Measurements from ENCODE around the gene VSTM2B. TPM values are rescaled to one million over a fixed set of nuclear protein-coding genes. Genes with fewer than 3 reads are reported as not detected.

Gene VSTM2B
- total and polyA plus RNA-seq, 7 donors: 0.41 TPM; not detected in 6

GRCh38 chr19:29497686-29498436, 27.9 kb upstream of the VSTM2B start:
- peak; percentile 42 for DNase-seq
- intact Hi-C loops (cut with DNase I): no loop called here
- no peak overlapping the region for H3K27ac ChIP-seq
- no peaks in the 10 kb centered on the region for H3K36me3 ChIP-seq
- WGBS, 2 donors: 72 to 78% methylated on average over 12 of the region's 12 CpGs
- no peak overlapping the region for H3K4me3 ChIP-seq
- no peaks in the 10 kb centered on the region for H3K9me3 ChIP-seq
- no peak for TF ChIP-seq POLR2AphosphoS5 (IDR thresholded peaks at IDR 0.05)
- no peak for TF ChIP-seq EP300 (IDR thresholded peaks at IDR 0.05)
- TF ChIP-seq POLR2A (IDR thresholded peaks at IDR 0.05): no peak
- TF ChIP-seq CTCF (IDR thresholded peaks at IDR 0.05): no peak
- no peaks in the 10 kb centered on the region for H3K27me3 ChIP-seq
- H3K4me1 ChIP-seq: peaks cover 0 to 4% (median 0%) of the 10 kb centered on the region in 4 donors

GRCh38 chr19:29499261-29499920, 26.4 kb upstream of the VSTM2B start:
- intact Hi-C loops (cut with DNase I): no loop called here

GRCh38 chr19:29499921-29500590, 25.7 kb upstream of the VSTM2B start:
- no peaks in the 10 kb centered on the region for H3K4me1 ChIP-seq
- H3K27me3 ChIP-seq: no peaks in the 10 kb centered on the region
- peak; percentile 56 for DNase-seq
- intact Hi-C loops (cut with DNase I): no loop called here
- TF ChIP-seq CTCF (IDR thresholded peaks at IDR 0.05) (no peak), POLR2AphosphoS5 (IDR thresholded peaks at IDR 0.05) (no peak), EP300 (IDR thresholded peaks at IDR 0.05) (no peak), POLR2A (IDR thresholded peaks at IDR 0.05) (no peak)
- no peak overlapping the region for H3K27ac ChIP-seq
- H3K9me3 ChIP-seq: no peaks in the 10 kb centered on the region
- H3K36me3 ChIP-seq: no peaks in the 10 kb centered on the region
- no peak overlapping the region for H3K4me3 ChIP-seq
- WGBS, 2 donors: 83 to 89% methylated on average over 18 of the region's 18 CpGs

More at GRCh38 chr19:29499261-29499920, 26.4 kb upstream of the VSTM2B start:
- Histone ChIP-seq H3K4me1 (no peaks in the 10 kb centered on the region), H3K9me3 (no peaks in the 10 kb centered on the region), H3K27me3 (no peaks in the 10 kb centered on the region), H3K36me3 (no peaks in the 10 kb centered on the region), H3K27ac (no peak overlapping the region), H3K4me3 (no peak overlapping the region)
- peak; percentile 53 for DNase-seq
- TF ChIP-seq POLR2AphosphoS5 (IDR thresholded peaks at IDR 0.05) (no peak), CTCF (IDR thresholded peaks at IDR 0.05) (no peak), EP300 (IDR thresholded peaks at IDR 0.05) (no peak), POLR2A (IDR thresholded peaks at IDR 0.05) (no peak)
- WGBS, 2 donors: 75 to 79% methylated on average over 14 of the region's 14 CpGs

DNA sequence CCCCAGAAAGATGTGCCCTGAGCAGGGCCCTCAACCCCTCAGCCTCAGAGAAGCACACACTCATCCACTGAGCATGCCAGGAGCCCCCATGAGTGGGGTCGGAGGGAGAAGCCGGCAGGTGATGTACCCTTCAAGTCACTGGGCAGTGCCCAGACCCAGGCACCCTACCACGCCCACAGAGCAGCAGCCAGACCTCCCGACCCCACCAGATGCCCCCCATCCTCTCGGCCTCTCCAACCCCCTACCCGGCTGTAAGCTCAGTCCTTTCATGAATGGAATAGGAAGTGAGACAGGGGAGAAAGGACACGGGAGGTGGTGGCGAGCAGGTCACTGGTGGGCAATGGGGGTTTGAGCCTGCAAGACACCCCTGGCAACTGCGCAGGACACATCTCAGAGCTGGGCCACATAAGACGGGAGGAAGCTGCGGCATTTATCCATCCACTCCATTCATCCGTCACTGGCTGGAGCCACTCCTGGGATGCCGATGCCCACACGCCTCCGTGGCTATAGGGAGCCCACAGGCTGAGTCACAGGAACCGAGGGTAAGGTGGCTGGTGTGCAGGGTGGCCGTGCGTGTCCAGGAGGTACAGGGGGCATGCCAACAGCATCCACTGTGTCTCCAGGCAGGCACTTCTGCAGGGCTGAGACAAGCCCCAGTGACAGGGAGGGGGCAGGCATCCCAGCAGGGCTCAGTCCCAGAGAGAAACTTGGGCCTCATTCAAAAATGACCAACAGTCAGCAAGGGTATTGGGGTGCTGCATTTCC, 23.8 kb upstream of the VSTM2B start:
- Histone ChIP-seq H3K27ac (no peak overlapping the region), H3K4me3 (no peak overlapping the region), H3K27me3 (no peaks in the 10 kb centered on the region), H3K9me3 (no peaks in the 10 kb centered on the region), H3K4me1 (no peaks in the 10 kb centered on the region), H3K36me3 (no peaks in the 10 kb centered on the region)
- intact Hi-C loops (cut with DNase I): no loop called here
- TF ChIP-seq POLR2A (IDR thresholded peaks at IDR 0.05): no peak
- no peak for TF ChIP-seq POLR2AphosphoS5 (IDR thresholded peaks at IDR 0.05)
- TF ChIP-seq CTCF (IDR thresholded peaks at IDR 0.05): no peak
- TF ChIP-seq EP300 (IDR thresholded peaks at IDR 0.05): no peak
- 82 to 89% methylated on average over 18 of the region's 18 CpGs for WGBS, 2 donors
- DNase-seq: peak; percentile 48
